TTC549 (cell line): ENCODE results near the gene FCGBP.
"Not testable (repeated sequence)": the region's sequence is repeated elsewhere in the genome, so short reads cannot be mapped to it uniquely, and the experiment has no call there.

Experiments used
- FAIRE-seq: peaks from 2 replicates; lab custom pipeline; 2012; peaks lifted over from hg19 to GRCh38; lab: Jason Lieb, UNC

Gene FCGBP

DNA sequence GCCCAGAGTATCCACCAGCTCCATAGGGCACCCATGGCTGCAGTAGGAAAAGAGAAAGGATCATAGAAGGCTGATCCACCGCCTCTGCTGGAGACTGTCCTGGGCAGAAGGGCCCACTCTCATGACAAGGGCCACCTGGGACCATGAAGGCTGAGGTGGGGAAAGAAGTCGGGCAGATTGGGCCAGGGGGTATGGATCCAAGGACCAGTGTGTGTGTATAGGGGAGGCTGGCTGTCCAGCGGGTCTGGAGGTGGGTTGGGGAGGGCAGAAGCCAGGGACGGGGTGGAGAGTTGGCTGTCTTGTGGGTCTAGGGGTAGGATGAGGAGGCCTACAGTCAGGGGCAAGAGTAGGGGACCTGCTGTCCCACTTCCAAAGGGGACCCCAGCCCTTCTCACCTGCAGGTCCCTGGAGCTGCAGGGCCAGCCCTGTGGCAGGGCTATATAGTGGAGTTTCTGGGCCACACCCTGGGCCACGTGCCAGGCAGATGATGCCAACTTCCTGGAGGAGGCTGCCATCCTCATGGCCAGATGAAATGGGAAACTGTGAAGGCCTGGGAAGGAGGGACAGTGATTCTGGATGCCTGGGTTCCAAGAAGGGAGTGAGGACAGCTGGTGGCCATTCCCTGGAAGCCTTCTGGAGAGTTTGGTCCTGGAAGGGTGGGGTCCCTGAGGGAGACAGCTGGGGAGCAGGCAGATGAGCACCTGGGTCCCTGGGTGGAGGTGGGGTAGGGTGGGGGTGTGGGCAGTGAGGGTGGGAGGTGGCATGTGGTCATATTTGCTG lies at the start of gene FCGBP:
TSS of gene FCGBP (minus strand) at position 51 of the 780 bp plus-strand sequence.
- no peak for FAIRE-seq

- no peak for FAIRE-seq
These were observed 49.4 kb upstream of the FCGBP start for GRCh38 chr19:39983695-39984300.

GRCh38 chr19:39982883-39983282 lies 48.4 kb upstream of the FCGBP start:
- FAIRE-seq: no peak

GRCh38 chr19:39974377-39975155 lies 40.1 kb upstream of the FCGBP start:
- FAIRE-seq: no peak

DNA sequence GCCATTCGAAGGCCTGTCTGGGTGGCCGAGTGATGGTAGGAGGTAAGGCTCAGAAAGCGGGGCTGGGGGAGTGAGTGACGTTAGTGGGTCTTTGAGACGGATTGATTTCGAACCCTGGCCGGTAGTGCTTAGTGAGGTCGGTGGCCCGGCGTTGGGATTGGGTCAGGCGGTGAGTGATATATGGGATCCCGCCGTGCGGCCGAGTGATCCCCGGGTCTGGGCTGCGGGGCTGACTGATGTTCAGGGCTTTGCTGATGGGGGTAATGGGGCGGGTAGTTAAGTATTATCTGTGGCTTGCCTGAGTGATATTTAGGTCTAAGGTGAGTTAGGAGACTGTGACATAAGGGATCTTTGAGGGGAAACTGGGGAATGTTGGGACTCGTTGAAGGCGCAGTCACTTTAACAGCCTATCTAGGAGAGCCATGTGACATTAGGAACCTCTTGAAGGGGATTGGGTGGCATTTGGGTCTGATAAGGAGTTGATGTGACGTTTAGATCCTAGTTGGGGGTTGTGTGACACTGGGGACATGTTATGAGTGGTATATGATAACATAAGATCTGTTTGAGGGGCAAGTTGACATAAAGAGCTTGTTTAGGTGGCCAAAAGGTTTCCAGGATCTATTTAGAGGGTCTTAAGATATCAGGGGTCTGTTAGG lies 37.1 kb upstream of the FCGBP start:
- no peak for FAIRE-seq

DNA sequence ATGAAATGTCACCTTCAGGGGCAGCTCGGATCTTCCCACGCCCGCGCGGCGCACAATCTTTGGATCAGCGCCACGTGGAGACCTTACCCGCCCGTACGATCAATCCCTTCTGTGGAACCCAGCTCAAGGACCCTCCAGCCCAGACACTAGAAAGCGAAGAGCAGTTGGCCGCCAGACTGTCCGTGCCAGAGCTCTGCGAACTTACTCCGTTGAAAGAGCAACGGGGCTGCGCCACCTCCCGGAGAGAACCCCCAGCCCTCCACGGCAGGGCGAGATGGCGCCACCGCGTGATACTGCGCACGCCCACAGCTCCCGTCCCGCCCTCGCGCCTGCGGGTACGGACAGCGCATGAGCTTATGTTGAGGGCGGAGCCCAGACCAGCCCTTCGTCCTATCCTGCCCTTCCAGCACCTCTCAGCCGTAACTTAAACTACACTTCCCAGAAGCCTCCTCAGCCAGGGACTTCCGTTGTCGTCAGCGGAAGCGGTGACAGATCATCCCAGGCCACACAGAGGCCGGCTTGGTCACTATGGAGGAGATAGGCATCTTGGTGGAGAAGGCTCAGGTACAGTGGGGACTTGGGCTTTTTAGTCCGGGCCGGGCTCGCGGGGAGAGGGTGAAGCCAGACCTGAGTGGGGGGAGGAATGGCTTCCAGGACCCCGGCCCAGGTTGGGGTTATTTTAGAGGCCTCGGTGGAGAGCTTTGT lies 36.4 kb upstream of the FCGBP start, which contains the start of gene PSMC4:
TSS of gene PSMC4 (plus strand) at position 491 of the 705 bp plus-strand sequence. CDS start at position 529, 38 bp downstream.
- peak; percentile 96 for FAIRE-seq

GRCh38 chr19:39970425-39970674 lies 35.9 kb upstream of the FCGBP start:
- no peak for FAIRE-seq

DNA sequence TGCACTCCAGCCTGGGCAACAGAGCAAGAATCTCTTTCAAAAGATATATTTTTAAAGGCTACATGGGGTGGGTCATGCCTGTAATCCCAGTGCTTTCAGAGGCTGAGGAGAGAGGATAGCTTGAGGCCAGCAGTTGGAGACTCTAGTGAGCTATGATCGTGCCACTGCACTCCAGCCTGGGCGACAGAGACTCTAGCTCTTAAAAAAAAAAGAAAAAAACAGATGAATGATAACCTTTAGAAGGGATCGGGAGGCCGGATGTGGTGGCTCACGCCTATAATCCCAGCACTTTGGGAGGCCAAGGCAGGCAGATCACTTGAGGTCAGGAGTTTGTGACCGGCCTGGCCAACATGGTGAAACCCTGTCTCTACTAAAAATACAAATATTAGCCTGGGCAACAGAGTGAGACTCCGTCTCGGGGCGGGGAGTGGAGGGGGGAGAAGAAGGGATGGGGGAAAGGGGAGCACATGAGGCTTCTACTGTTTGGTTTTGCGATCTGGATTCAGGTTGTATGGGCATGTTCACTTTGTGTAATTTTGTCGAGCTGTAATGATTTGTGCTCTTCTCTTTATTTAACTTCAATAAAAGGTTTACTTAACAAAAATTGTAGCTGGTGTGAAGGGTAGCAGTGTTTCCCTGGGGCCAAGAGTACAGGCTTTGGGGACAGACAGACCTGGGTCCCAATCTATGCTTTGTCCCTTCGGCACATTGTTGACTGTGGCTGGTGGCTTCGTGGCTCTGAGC lies 35.4 kb upstream of the FCGBP start:
- no peak for FAIRE-seq

DNA sequence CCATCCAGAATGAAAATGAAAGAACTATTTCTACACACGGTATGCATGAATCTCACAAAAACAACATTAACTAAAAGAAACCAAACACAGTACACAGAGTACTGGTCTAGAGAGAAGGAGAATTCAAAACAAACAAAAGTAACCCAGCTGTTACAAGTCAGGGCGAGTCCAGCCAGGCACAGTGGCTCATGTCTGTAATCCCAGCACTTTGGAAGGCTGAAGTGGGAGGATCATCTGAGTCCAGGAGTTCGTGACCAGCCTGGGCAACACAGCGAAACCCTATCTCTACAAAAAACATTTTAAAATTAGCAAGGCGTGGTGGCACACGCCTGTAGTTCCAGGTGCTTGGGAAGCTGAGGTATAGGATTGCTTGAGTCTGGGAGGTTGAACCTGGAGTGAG lies 34.8 kb upstream of the FCGBP start:
- FAIRE-seq: no peak

- no peak for FAIRE-seq
These were observed 34.4 kb upstream of the FCGBP start for GRCh38 chr19:39968789-39969188.

DNA sequence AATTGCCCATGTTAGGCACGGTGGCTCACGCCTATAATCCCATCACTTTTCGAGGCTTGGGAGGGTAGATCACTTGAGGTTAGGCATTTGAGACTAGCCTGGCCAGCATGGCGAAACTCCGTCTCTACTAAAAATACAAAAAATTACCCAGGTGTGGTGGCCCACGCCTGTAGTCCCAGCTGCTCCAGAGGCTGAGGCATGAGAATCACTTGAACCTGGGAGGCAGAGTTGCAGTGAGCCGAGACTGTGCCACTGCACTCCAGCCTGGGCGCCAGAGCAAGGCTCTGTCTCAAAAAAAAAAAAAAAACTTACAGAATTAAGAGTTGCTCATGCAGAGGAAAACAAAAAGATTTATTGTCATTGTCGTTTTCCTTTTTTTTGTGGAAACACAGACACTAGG lies 33.1 kb upstream of the FCGBP start:
- no peak for FAIRE-seq

DNA sequence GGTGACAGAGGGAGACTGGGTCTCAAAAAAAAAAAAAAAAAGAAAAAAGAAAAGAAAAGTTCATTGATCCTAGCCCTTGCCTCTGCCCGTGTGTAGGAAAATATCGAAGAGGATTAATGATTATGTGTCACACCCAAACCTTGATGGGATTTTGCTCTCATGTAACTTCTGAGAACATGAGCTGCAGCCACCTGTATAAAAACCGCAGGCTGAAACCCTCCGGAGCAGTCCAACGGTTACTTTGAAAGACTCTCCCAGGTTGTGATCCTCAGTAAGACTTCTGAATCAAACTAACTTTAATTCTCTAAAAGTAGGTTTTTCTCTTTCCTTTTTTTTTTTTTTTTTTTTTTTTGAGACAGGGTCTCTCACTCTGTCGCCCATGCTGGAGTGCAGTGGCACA lies 32.2 kb upstream of the FCGBP start:
- FAIRE-seq: no peak

GRCh38 chr19:39963898-39964297 lies 29.5 kb upstream of the FCGBP start:
- no peak for FAIRE-seq

- FAIRE-seq: not testable (repeated sequence)
These were observed 25.0 kb upstream of the FCGBP start for GRCh38 chr19:39959407-39959806.

- FAIRE-seq: not testable (repeated sequence)
These were observed 24.5 kb upstream of the FCGBP start for GRCh38 chr19:39958942-39959341.

GRCh38 chr19:39957886-39958285 lies 23.5 kb upstream of the FCGBP start:
- not testable (repeated sequence) for FAIRE-seq

GRCh38 chr19:39953915-39954314 lies 19.5 kb upstream of the FCGBP start:
- no peak for FAIRE-seq

- no peak for FAIRE-seq
These were observed 17.3 kb upstream of the FCGBP start for GRCh38 chr19:39951686-39952085.

- FAIRE-seq: no peak
These were observed 16.7 kb upstream of the FCGBP start for GRCh38 chr19:39951065-39951650.

DNA sequence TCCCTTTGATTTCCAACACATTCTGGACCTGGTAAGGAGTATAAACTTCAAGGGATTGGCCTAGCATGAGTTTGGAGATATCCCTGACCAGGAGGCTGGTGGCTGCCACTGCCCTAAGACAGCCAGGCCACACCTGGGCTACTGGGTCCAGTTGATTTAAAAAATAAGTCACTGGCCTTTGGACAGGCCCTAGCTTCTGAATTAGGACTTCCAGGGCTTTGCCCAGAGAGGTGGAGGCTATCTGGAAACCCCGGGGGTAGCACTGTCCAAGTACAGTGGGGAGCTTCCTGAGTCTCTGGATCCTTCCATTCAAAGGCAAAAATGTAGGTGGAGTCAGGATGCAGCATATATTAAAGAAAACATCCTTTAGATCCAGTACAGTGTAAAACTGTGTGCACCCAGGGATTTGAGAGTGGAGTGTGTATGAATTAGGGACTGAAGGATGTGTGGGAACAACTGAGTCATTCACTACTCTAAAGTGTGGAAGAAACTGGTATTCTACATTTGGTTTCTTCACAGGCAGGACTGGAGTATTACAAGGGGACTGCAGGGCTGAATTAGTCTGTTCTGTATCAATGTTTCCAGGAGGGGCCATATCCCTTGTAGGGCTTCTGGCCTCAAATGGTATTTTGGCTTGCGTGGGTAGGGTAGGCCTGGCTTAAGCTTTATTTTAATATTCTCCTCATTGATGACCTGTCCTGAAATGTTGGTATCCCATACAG lies 14.8 kb upstream of the FCGBP start:
- no peak for FAIRE-seq
